KMS-11 (cell line): ENCODE results near the gene MRI1.

Experiments used
- H2AFZ ChIP-seq: fragments of 200-600 bp; sonication (generic); 2 replicates; pipeline ENCODE4 v1.6.1; 2016; ENCODE audit warnings: antibody characterized with exemption, mixed run types, low read depth
- H3K27ac ChIP-seq: fragments of 200-600 bp; sonication (generic); 2 replicates; pipeline ENCODE4 v1.6.1; 2016; ENCODE audit warnings: mild to moderate bottlenecking, mixed run types
- H3K27me3 ChIP-seq: fragments of 200-600 bp; sonication (generic); 2 replicates; pipeline ENCODE4 v1.6.1; 2017; ENCODE audit warnings: mild to moderate bottlenecking, low read depth, mixed run types, moderate library complexity; ENCODE audit not compliant: insufficient read depth
- H3K36me3 ChIP-seq: fragments of 200-600 bp; sonication (generic); 2 replicates; pipeline ENCODE4 v1.6.1; 2017; ENCODE audit warnings: mild to moderate bottlenecking, mixed run types; ENCODE audit not compliant: insufficient read depth
- H3K4me1 ChIP-seq: fragments of 200-600 bp; sonication (generic); 2 replicates; pipeline ENCODE4 v1.6.1; 2016; ENCODE audit warnings: mild to moderate bottlenecking, low read depth, mixed run types; ENCODE audit not compliant: poor library complexity, severe bottlenecking
- H3K4me2 ChIP-seq: fragments of 200-600 bp; sonication (generic); 2 replicates; pipeline ENCODE4 v1.7.0; 2016; ENCODE audit warnings: mild to moderate bottlenecking, mixed run types
- H3K4me3 ChIP-seq: fragments of 200-600 bp; sonication (generic); IDR thresholded peaks from 2 replicates; pipeline ENCODE4 v1.6.1; 2017; ENCODE audit warnings: low read depth, low read length, mixed read lengths; ENCODE audit not compliant: insufficient read depth
- H3K79me2 ChIP-seq: fragments of 200-600 bp; sonication (generic); 2 replicates; pipeline ENCODE4 v1.6.1; 2016; ENCODE audit warnings: low read depth, mixed run types; ENCODE audit not compliant: insufficient read depth
- H3K9ac ChIP-seq: fragments of 200-600 bp; sonication (generic); 2 replicates; pipeline ENCODE4 v1.6.1; 2016; ENCODE audit warnings: mild to moderate bottlenecking, mixed run types
- H4K20me1 ChIP-seq: fragments of 200-600 bp; sonication (generic); 2 replicates; pipeline ENCODE4 v1.6.1; 2016; ENCODE audit warnings: mild to moderate bottlenecking, mixed run types; ENCODE audit not compliant: insufficient read depth
- CTCF ChIP-seq: fragments of 200-600 bp; sonication (generic); conservative IDR thresholded peaks from 2 replicates; pipeline ENCODE4 v1.6.1; 2017; ENCODE audit warnings: low read depth, mild to moderate bottlenecking, antibody characterized with exemption, low read length, moderate library complexity, mixed read lengths

Gene MRI1

GRCh38 chr19:13764101-13764807 lies at the start of gene MRI1:
TSS of gene MRI1 (plus strand) at chr19:13764522. CDS start at chr19:13764589, 67 bp downstream.
- Histone ChIP-seq H3K36me3 (no peaks in the 10 kb centered on the region), H3K4me2 (no peak within 1 kb of the TSS), H3K4me3 (no peak within 1 kb of the TSS), H3K79me2 (no peaks in the 10 kb centered on the region), H3K4me1 (no peaks in the 10 kb centered on the region), H4K20me1 (no peaks in the 10 kb centered on the region), H3K9ac (no peak within 1 kb of the TSS), H3K27me3 (no peaks in the 10 kb centered on the region), H3K27ac (no peak within 1 kb of the TSS), H2AFZ (no peak within 1 kb of the TSS; the same call in 1 of the 2 replicates)
- TF ChIP-seq CTCF: no peak

DNA sequence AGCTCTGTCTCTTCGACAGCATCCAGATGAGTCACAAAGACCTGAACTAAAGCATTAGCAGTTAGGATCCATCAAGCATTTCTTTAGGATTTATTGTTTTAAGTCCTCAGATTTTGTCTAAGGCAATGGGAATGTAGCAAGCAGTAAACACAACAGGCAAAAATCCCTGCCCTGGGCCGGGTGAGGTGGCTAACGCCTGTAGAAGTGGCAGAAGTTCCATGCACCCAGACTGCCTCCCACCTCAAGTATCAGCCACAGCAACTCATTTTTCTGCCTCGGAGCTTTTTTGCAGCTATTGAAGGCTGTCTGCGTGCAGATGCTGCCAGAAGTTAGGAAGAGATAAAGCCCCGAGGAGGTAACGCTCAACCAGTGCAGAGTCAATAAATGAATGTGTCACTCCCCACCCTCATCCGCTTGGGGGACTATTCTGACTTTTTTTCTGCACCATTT lies 47.1 kb upstream of the MRI1 start:
- no peak overlapping the region for H3K4me3 ChIP-seq
- TF ChIP-seq CTCF: no peak
- no peaks in the 10 kb centered on the region for H4K20me1 ChIP-seq
- no peak overlapping the region for H2AFZ ChIP-seq
- no peak overlapping the region for H3K27ac ChIP-seq
- no peak overlapping the region for H3K9ac ChIP-seq
- H3K36me3 ChIP-seq: no peaks in the 10 kb centered on the region
- H3K27me3 ChIP-seq: peaks cover 66% of the 10 kb centered on the region
- H3K79me2 ChIP-seq: no peaks in the 10 kb centered on the region
- no peaks in the 10 kb centered on the region for H3K4me1 ChIP-seq
- H3K4me2 ChIP-seq: no peak overlapping the region

- Histone ChIP-seq H3K27me3 (peaks cover 55% of the 10 kb centered on the region), H3K4me1 (no peaks in the 10 kb centered on the region)
- no peak for TF ChIP-seq CTCF
Measured at GRCh38 chr19:13718733-13719132, 45.6 kb upstream of the MRI1 start.

GRCh38 chr19:13722146-13722545 lies 42.2 kb upstream of the MRI1 start:
- H4K20me1 ChIP-seq: no peaks in the 10 kb centered on the region
- H3K4me1 ChIP-seq: no peaks in the 10 kb centered on the region
- no peak overlapping the region for H3K4me2 ChIP-seq
- H3K9ac ChIP-seq: no peak overlapping the region
- no peaks in the 10 kb centered on the region for H3K36me3 ChIP-seq
- peaks cover 48% of the 10 kb centered on the region for H3K27me3 ChIP-seq
- no peak for TF ChIP-seq CTCF
- H3K27ac ChIP-seq: no peak overlapping the region
- H3K79me2 ChIP-seq: no peaks in the 10 kb centered on the region
- H2AFZ ChIP-seq: no peak overlapping the region
- no peak overlapping the region for H3K4me3 ChIP-seq

More at GRCh38 chr19:13718733-13719132, 45.6 kb upstream of the MRI1 start:
- Histone ChIP-seq H3K4me3 (no peak overlapping the region), H3K9ac (no peak overlapping the region), H2AFZ (no peak overlapping the region), H4K20me1 (no peaks in the 10 kb centered on the region), H3K27ac (no peak overlapping the region), H3K4me2 (no peak overlapping the region), H3K36me3 (no peaks in the 10 kb centered on the region), H3K79me2 (no peaks in the 10 kb centered on the region)
